GM12892 (cell line): Measurements from ENCODE around the gene MAP4K1.

ENCODE experiments used
- POLR2A ChIP-seq: IDR thresholded peaks from 2 replicates; pipeline ENCODE4 v1.6.1; 2011; ENCODE audit warnings: low read depth, low read length, control low read depth
- POLR2AphosphoS5 ChIP-seq: IDR thresholded peaks from 2 replicates; pipeline ENCODE4 v1.6.1; 2011; ENCODE audit warnings: low read depth, low read length, control low read depth
- TAF1 ChIP-seq: IDR thresholded peaks from 2 replicates; pipeline ENCODE4 v1.6.1; 2011; ENCODE audit warnings: low read depth, mild to moderate bottlenecking, control low read depth, low read length, borderline replicate concordance

GRCh38 chr19:38648769-38649304 is 31.1 kb upstream of the MAP4K1 start:
- TF ChIP-seq POLR2AphosphoS5 = no peak
- no peak for TF ChIP-seq POLR2A
- no peak for TF ChIP-seq TAF1
